Hepatocyte (in vitro differentiated cells): ENCODE measurements around the gene ASB10.

Experiments
- EZH2 ChIP-seq: fragments of 200-600 bp; sonication (generic); IDR thresholded peaks from 2 replicates; pipeline ENCODE4 v1.6.1; 2016; ENCODE audit warnings: antibody characterized with exemption, mild to moderate bottlenecking, borderline replicate concordance
- TF ChIP-seq, protein P1 (sequence below): fragments of 200-600 bp; sonication (generic); IDR thresholded peaks from 2 replicates; pipeline ENCODE4 v1.5.1; 2016; ENCODE audit warnings: antibody characterized with exemption, mild to moderate bottlenecking; ENCODE audit not compliant: poor library complexity

DNA sequence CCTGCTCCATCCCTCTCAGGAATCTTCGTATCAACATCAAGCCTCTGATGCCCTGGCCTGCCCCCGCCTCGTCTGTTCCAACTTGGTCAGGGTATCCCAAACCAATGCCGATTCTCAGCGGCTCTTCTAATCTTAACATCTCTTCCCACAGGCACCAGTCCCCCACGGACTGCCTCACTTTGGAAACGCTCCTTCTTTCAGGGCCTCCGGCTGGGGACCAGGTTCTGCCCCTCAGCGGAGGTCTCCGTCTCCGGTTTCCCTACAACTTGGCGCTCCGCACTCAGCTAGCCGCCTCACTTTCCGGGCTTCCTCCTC is 39.5 kb upstream of the ASB10 start:
- TF ChIP-seq, protein P1, sequence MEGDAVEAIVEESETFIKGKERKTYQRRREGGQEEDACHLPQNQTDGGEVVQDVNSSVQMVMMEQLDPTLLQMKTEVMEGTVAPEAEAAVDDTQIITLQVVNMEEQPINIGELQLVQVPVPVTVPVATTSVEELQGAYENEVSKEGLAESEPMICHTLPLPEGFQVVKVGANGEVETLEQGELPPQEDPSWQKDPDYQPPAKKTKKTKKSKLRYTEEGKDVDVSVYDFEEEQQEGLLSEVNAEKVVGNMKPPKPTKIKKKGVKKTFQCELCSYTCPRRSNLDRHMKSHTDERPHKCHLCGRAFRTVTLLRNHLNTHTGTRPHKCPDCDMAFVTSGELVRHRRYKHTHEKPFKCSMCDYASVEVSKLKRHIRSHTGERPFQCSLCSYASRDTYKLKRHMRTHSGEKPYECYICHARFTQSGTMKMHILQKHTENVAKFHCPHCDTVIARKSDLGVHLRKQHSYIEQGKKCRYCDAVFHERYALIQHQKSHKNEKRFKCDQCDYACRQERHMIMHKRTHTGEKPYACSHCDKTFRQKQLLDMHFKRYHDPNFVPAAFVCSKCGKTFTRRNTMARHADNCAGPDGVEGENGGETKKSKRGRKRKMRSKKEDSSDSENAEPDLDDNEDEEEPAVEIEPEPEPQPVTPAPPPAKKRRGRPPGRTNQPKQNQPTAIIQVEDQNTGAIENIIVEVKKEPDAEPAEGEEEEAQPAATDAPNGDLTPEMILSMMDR, result no peak
- TF ChIP-seq EZH2, result no peak
